MM.1S (cell line): Measurements from ENCODE around the gene GRIN1.

ENCODE experiments used
- DNase-seq: peaks from one replicate; pipeline ENCODE4 v3.0.0-alpha.2; 2015
- H2AFZ ChIP-seq: fragments of 300-600 bp; sonication (generic); 2 replicates; pipeline ENCODE4 v1.6.0; 2016; ENCODE audit warnings: antibody characterized with exemption, low read length
- H3F3A ChIP-seq: fragments of 300-600 bp; sonication (generic); 2 replicates; pipeline ENCODE4 v1.6.1; 2016; ENCODE audit warnings: mild to moderate bottlenecking, antibody characterized with exemption, low read length, moderate library complexity, mixed read lengths; ENCODE audit not compliant: insufficient read depth
- H3K27ac ChIP-seq: fragments of 300-600 bp; sonication (generic); 2 replicates; pipeline ENCODE4 v1.5.1; 2016; ENCODE audit warnings: mild to moderate bottlenecking, low read length
- H3K27me3 ChIP-seq: fragments of 300-600 bp; sonication (generic); replicated peaks from 2 replicates; pipeline ENCODE4 v1.6.0; 2016; ENCODE audit warnings: low read length; ENCODE audit not compliant: insufficient read depth
- H3K36me3 ChIP-seq: fragments of 300-600 bp; sonication (generic); replicated peaks from 2 replicates; pipeline ENCODE4 v1.6.1; 2016; ENCODE audit warnings: mild to moderate bottlenecking, low read length, mixed read lengths; ENCODE audit not compliant: insufficient read depth
- H3K4me1 ChIP-seq: fragments of 300-600 bp; sonication (generic); 2 replicates; pipeline ENCODE4 v1.6.1; 2016; ENCODE audit warnings: low read length, mixed read lengths
- H3K4me2 ChIP-seq: fragments of 300-600 bp; sonication (generic); 2 replicates; pipeline ENCODE4 v1.6.0; 2016; ENCODE audit warnings: low read depth, low read length
- H3K4me3 ChIP-seq: fragments of 300-600 bp; sonication (generic); 2 replicates; pipeline ENCODE4 v1.5.1; 2016; ENCODE audit warnings: low read length, mixed read lengths
- H3K79me2 ChIP-seq: fragments of 300-600 bp; sonication (generic); 2 replicates; pipeline ENCODE4 v1.6.1; 2016; ENCODE audit warnings: mixed run types, low read length, mixed read lengths
- H3K9ac ChIP-seq: fragments of 300-600 bp; sonication (generic); 2 replicates; pipeline ENCODE4 v1.6.1; 2016; ENCODE audit warnings: low read length, mixed read lengths
- H3K9me2 ChIP-seq: fragments of 300-600 bp; sonication (generic); replicated peaks from 2 replicates; pipeline ENCODE4 v1.6.1; 2016; ENCODE audit warnings: mild to moderate bottlenecking, low read length, mixed read lengths; ENCODE audit not compliant: insufficient read depth
- H3K9me3 ChIP-seq: fragments of 300-600 bp; sonication (generic); replicated peaks from 2 replicates; pipeline ENCODE4 v1.6.1; 2016; ENCODE audit warnings: mild to moderate bottlenecking, low read length, mixed read lengths; ENCODE audit not compliant: insufficient read depth
- H4K20me1 ChIP-seq: fragments of 300-600 bp; sonication (generic); 2 replicates; pipeline ENCODE4 v1.6.1; 2016; ENCODE audit warnings: mild to moderate bottlenecking, low read length, moderate library complexity, mixed read lengths; ENCODE audit not compliant: insufficient read depth
- EZH2 ChIP-seq: fragments of 300-600 bp; sonication (generic); optimal IDR thresholded peaks from 2 replicates; pipeline ENCODE3; 2017; ENCODE audit warnings: low read depth, mild to moderate bottlenecking, antibody characterized with exemption, low read length, mixed read lengths
- EZH2phosphoT487 ChIP-seq: fragments of 300-600 bp; sonication (generic); IDR thresholded peaks from 2 replicates; pipeline ENCODE4 v1.6.1; 2018; ENCODE audit warnings: antibody characterized with exemption, low read length
- TF ChIP-seq, protein P1 (sequence below): fragments of 300-600 bp; sonication (generic); IDR thresholded peaks from 2 replicates; pipeline ENCODE4 v1.5.1; 2016; ENCODE audit warnings: antibody characterized with exemption, low read length, mixed read lengths

The GRIN1 gene

DNA sequence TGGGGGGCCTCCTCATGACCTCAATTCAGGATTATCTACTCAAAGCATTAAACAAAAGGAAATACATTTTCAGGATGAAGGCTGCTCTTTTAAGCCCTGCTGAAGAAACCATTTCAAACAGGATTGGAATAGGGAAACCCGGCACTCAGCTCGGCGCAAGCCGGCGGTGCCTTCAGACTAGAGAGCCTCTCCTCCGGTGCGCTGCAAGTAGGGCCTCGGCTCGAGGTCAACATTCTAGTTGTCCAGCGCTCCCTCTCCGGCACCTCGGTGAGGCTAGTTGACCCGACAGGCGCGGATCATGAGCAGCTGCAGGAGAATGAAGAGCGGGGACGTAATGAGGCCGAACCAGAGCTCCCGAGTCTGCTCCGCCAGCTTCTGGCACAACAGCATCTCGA, 65.8 kb downstream of the GRIN1 start:
- peak overlapping the region; percentile 93 for H3K4me2 ChIP-seq
- H3K4me3 ChIP-seq = peak overlapping the region; percentile 90
- H3K36me3 ChIP-seq = no peaks in the 10 kb centered on the region
- peaks cover 48% of the 10 kb centered on the region for H3K79me2 ChIP-seq
- H4K20me1 ChIP-seq = no peaks in the 10 kb centered on the region
- peaks cover 24% of the 10 kb centered on the region for H3K4me1 ChIP-seq
- peak overlapping the region; percentile 24; the same call in 1 of the 2 replicates for H3K27ac ChIP-seq
- peaks cover 14% of the 10 kb centered on the region; the same call in 1 of the 2 replicates for H3F3A ChIP-seq
- no peaks in the 10 kb centered on the region for H3K9me3 ChIP-seq
- H2AFZ ChIP-seq = 0 out of 2 replicates have a peak overlapping the region, but pooled peaks have one; percentile 49
- peak overlapping the region; percentile 95 for H3K9ac ChIP-seq
- no peaks in the 10 kb centered on the region for H3K9me2 ChIP-seq
- DNase-seq = no peak
- no peaks in the 10 kb centered on the region for H3K27me3 ChIP-seq
- TF ChIP-seq EZH2 (no peak), EZH2phosphoT487 (no peak)
- TF ChIP-seq, protein P1, sequence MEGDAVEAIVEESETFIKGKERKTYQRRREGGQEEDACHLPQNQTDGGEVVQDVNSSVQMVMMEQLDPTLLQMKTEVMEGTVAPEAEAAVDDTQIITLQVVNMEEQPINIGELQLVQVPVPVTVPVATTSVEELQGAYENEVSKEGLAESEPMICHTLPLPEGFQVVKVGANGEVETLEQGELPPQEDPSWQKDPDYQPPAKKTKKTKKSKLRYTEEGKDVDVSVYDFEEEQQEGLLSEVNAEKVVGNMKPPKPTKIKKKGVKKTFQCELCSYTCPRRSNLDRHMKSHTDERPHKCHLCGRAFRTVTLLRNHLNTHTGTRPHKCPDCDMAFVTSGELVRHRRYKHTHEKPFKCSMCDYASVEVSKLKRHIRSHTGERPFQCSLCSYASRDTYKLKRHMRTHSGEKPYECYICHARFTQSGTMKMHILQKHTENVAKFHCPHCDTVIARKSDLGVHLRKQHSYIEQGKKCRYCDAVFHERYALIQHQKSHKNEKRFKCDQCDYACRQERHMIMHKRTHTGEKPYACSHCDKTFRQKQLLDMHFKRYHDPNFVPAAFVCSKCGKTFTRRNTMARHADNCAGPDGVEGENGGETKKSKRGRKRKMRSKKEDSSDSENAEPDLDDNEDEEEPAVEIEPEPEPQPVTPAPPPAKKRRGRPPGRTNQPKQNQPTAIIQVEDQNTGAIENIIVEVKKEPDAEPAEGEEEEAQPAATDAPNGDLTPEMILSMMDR = no peak

DNA sequence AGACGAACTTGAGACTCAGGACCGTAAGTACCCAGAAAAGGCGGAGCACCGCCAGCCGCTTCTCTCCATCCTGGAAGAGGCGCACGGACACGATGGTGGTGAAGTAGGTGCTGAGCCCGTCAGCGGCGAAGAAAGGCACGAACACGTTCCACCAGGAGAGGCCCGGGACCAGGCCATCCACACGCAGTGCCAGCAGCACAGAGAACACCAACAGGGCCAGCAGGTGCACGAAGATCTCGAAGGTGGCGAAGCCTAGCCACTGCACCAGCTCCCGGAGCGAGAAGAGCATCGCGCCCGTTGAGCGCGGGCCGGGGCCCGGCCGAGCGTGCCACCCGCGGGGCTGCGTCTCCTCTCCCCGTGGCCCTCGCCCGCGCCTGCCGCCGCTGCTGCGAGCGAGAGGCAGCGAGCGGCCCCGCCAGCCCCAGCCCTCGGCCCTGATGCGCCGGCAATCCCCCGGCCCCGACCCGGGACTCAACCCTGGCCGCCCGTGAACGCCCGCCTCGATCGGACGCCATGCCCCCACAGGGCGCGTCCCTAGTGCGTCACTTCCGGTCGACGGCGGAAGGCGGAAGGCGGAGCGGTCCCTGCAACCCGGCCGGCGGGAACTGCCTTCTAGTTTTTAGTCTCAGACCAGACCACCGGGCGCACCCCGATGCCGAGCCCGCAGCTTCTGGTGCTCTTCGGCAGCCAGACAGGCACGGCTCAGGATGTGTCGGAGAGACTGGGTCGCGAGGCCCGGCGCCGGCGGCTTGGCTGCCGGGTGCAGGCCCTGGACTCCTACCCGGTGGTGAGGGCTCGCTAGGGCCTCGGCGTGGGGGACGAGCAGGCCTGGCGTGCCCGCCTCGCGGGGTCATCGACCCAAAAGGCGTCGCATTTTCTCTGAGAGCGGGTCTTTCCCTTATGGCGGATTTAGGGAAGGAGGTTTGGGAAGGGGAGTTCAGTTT, 66.4 kb downstream of the GRIN1 start, which contains the start of the genes NDOR1 and TMEM203:
Gene NDOR1 (plus strand): TSS at position 575 of the 944 bp plus-strand sequence. CDS start 78 bp downstream, at position 653.
Gene TMEM203 (minus strand): TSS at position 523 of the 944 bp plus-strand sequence. CDS start 234 bp downstream, at position 289.
- Histone ChIP-seq H3K27me3 (no peaks in the 10 kb centered on the region), H3K9me3 (no peaks in the 10 kb centered on the region), H4K20me1 (no peaks in the 10 kb centered on the region), H3F3A (peaks cover 14% of the 10 kb centered on the region; the same call in 1 of the 2 replicates), H3K27ac (peak within 1 kb of the TSS; percentile 24; the same call in 1 of the 2 replicates), H3K4me3 (peak within 1 kb of the TSS; percentile 90), H3K4me1 (peaks cover 24% of the 10 kb centered on the region), H3K9me2 (no peaks in the 10 kb centered on the region), H2AFZ (peak within 1 kb of the TSS; percentile 57), H3K79me2 (peaks cover 48% of the 10 kb centered on the region), H3K36me3 (no peaks in the 10 kb centered on the region), H3K9ac (peak within 1 kb of the TSS; percentile 95), H3K4me2 (peak within 1 kb of the TSS; percentile 98)
- TF ChIP-seq, protein P1 = no peak
- TF ChIP-seq EZH2phosphoT487 = no peak
- no peak for TF ChIP-seq EZH2
- DNase-seq = peak; percentile 89

DNA sequence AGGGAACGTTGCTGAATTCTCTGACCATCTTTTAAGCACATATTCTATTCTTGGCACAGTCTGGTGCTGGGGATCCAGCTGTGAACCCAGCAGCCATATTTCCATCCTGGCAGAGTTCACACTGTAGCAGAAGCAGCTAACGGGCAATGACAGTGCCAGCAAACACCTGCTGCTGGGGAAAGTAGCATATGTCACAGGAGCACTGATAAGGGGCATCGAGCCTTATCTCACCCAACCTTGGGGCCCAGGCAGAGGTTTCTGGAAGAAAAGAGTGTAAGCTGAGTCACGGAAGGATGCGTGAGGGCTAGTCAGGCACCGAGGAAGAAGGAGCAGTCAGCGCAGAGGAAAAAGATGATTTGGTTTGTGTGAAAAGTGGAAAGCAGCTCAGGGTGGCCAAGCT, 67.6 kb downstream of the GRIN1 start:
- no peak for DNase-seq
- Histone ChIP-seq H3K27me3 (no peaks in the 10 kb centered on the region), H2AFZ (no peak overlapping the region), H3K9me3 (no peaks in the 10 kb centered on the region), H3F3A (peaks cover 7% of the 10 kb centered on the region; the same call in 1 of the 2 replicates), H3K9me2 (no peaks in the 10 kb centered on the region), H3K79me2 (peaks cover 48% of the 10 kb centered on the region), H3K9ac (peak overlapping the region; percentile 95), H3K27ac (no peak overlapping the region), H3K36me3 (no peaks in the 10 kb centered on the region), H3K4me2 (peak overlapping the region; percentile 98), H3K4me3 (peak overlapping the region; percentile 90), H4K20me1 (no peaks in the 10 kb centered on the region), H3K4me1 (peaks cover 20% of the 10 kb centered on the region)
- TF ChIP-seq EZH2 (no peak), EZH2phosphoT487 (no peak)
- TF ChIP-seq, protein P1 = no peak
